SK-N-MC (cell line): ENCODE measurements around the gene CDC14A.

ENCODE experiments used
- EZH2 ChIP-seq: fragments of 200-600 bp; sonication (generic); IDR thresholded peaks from one replicate; pipeline ENCODE4 v1.6.1; 2017; ENCODE audit warnings: antibody characterized with exemption
- FOXP2 ChIP-seq: optimal IDR thresholded peaks from 2 replicates; pipeline ENCODE3; 2011; ENCODE audit warnings: mild to moderate bottlenecking, moderate library complexity; ENCODE audit not compliant: insufficient read depth; ENCODE audit errors: extremely low read length, control extremely low read depth
- POLR2AphosphoS5 ChIP-seq: IDR thresholded peaks from 2 replicates; pipeline ENCODE4 v1.6.1; 2012; ENCODE audit warnings: mild to moderate bottlenecking, low read depth, low read length, borderline replicate concordance

GRCh38 chr1:100354971-100355394, 2.7 kb downstream of the CDC14A start:
- TF ChIP-seq EZH2 (no peak), POLR2AphosphoS5 (no peak), FOXP2 (no peak)
